ENCODE results near the gene ZNF722. TPM values are rescaled to one million over a fixed set of nuclear protein-coding genes. Genes with fewer than 3 reads are reported as not detected.
"Not testable (repeated sequence)": the region's sequence is repeated elsewhere in the genome, so short reads cannot be mapped to it uniquely, and the experiment has no call there.

ZNF722 gene
- polyA plus RNA-seq (ENCODE audit: insufficient read length in 3 of 3), result not detected
- long read RNA-seq, donor 1, result 0 reads
- long read RNA-seq, donor 2, result 0 reads
- long read RNA-seq, donor 3, result 0 reads
- long read RNA-seq, donor 4, result 0 reads
- long read RNA-seq, donor 5, result 0 reads
- long read RNA-seq, donor 6, result 0 reads
- long read RNA-seq, donor 7, result 0 reads
- long read RNA-seq, donor 8, result 0 reads
- long read RNA-seq, donor 9, result 0 reads
- long read RNA-seq, donor 10, result 0 reads
- long read RNA-seq, donor 11, result 0 reads
- long read RNA-seq, donor 12, result 0 reads
- long read RNA-seq, donor 13, result 0 reads
- long read RNA-seq, donor 14, result 0 reads
- long read RNA-seq, donor 15, result 0 reads
- long read RNA-seq, donor 16, result 0 reads

- no peak for DNase-seq
Observed at GRCh38 chr7:63998549-63998948, at the start of gene ZNF722. TSS of gene ZNF722 (plus strand) at chr7:63998849. CDS start at chr7:63998962, 113 bp downstream.

- DNase-seq, result no peak
Observed at GRCh38 chr7:63953181-63953580, 45.5 kb upstream of the ZNF722 start.

- DNase-seq, result no peak
Observed at GRCh38 chr7:63968629-63969028, 30.0 kb upstream of the ZNF722 start.

- DNase-seq, result not testable (repeated sequence)
Observed at GRCh38 chr7:64015496-64015895, 16.8 kb downstream of the ZNF722 start.

- no peak for DNase-seq
Observed at GRCh38 chr7:64035388-64035787, 36.7 kb downstream of the ZNF722 start.

- no peak for DNase-seq
Observed at GRCh38 chr7:64037095-64037494, 38.4 kb downstream of the ZNF722 start.

GRCh38 chr7:64045301-64046040 is 46.8 kb downstream of the ZNF722 start, which contains the start of gene ZNF727:
TSS of gene ZNF727 (plus strand) at chr7:64045434. CDS start at chr7:64045622, 188 bp downstream.
- peak; percentile 5 for DNase-seq

- no peak for DNase-seq
Observed at GRCh38 chr7:64046041-64046389, 47.4 kb downstream of the ZNF722 start.

Other genes starting within 250 kb of the ZNF722 start
- under 1 TPM in 2 of 3 donors, not detected in 1; 0.14 to 0.62 TPM for gene ZNF727, start 46.6 kb downstream of the ZNF722 start, polyA plus RNA-seq (ENCODE audit: insufficient read length in 3 of 3)
- not detected for gene ZNF735, start 208.4 kb downstream of the ZNF722 start, polyA plus RNA-seq (ENCODE audit: insufficient read length in 3 of 3)
- not detected for gene ZNF679, start 229.6 kb downstream of the ZNF722 start, polyA plus RNA-seq (ENCODE audit: insufficient read length in 3 of 3)